Fibroblast of lung (primary cell): ENCODE measurements around the gene CLIP4.

Experiments used
- CTCF ChIP-seq, 2 donors: IDR thresholded peaks in 1 of 2; conservative IDR thresholded peaks in 1 of 2; 1 replicate in 1 of 2; 2 replicates in 1 of 2; pipeline ENCODE4 v1.5.1; 2011 to 2012; ENCODE audit warnings: low read length in 2 of 2, control low read depth in 1 of 2, inconsistent platforms in 1 of 2, low read depth in 1 of 2, mild to moderate bottlenecking in 1 of 2
- EZH2 ChIP-seq: IDR thresholded peaks from 2 replicates; pipeline ENCODE4 v1.5.1; 2012; ENCODE audit warnings: low read length, control low read depth, mild to moderate bottlenecking; ENCODE audit errors: missing control alignments

GRCh38 chr2:29225814-29226213 is 110.6 kb downstream of the CLIP4 start:
- TF ChIP-seq CTCF (conservative IDR thresholded peaks at IDR 0.05 in 1 of 2, IDR thresholded peaks at IDR 0.05 in 1 of 2; ENCODE audit: low read depth in 1 of 2, low read length in 2 of 2) (no peak), EZH2 (no peak)
